GM23338 (cell line): ENCODE results near the gene ZFP64. TPM values are rescaled to one million over a fixed set of nuclear protein-coding genes. Genes with fewer than 3 reads are reported as not detected.

Experiments used
- ATAC-seq: fragments of 200-7000 bp; cut with Tn5 transposase; 3 replicates; pipeline ENCODE4 v1.9.1; 2020
- DNase-seq: peaks from one replicate; pipeline ENCODE4 v3.0.0-alpha.2; 2015; ENCODE audit warnings: low spot score
- H2AFZ ChIP-seq: fragments of 200-600 bp; sonication (generic); 2 replicates; pipeline ENCODE4 v1.8.0; 2016; ENCODE audit warnings: antibody characterized with exemption, mild to moderate bottlenecking, moderate library complexity
- H3F3A ChIP-seq: fragments of 200-600 bp; sonication (generic); replicated peaks from 2 replicates; pipeline ENCODE4 v1.8.0; 2017; ENCODE audit warnings: antibody characterized with exemption, mixed run types, low read depth
- H3K27ac ChIP-seq: fragments of 200-600 bp; sonication (generic); 2 replicates; pipeline ENCODE4 v1.6.1; 2016; ENCODE audit warnings: low read depth
- H3K27me3 ChIP-seq: fragments of 200-600 bp; sonication (generic); 2 replicates; pipeline ENCODE4 v1.8.0; 2016; ENCODE audit warnings: mild to moderate bottlenecking, mixed run types, moderate library complexity; ENCODE audit not compliant: insufficient read depth
- H3K36me3 ChIP-seq: fragments of 200-600 bp; sonication (generic); 2 replicates; pipeline ENCODE4 v1.8.0; 2016; ENCODE audit warnings: mild to moderate bottlenecking; ENCODE audit not compliant: insufficient read depth
- H3K4me1 ChIP-seq: fragments of 200-600 bp; sonication (generic); 2 replicates; pipeline ENCODE4 v1.8.0; 2016; ENCODE audit warnings: mild to moderate bottlenecking, moderate library complexity; ENCODE audit not compliant: insufficient read depth
- H3K4me2 ChIP-seq: fragments of 200-600 bp; sonication (generic); 2 replicates; pipeline ENCODE4 v1.7.1; 2017; ENCODE audit warnings: mixed run types
- H3K4me3 ChIP-seq: fragments of 200-600 bp; sonication (generic); 2 replicates; pipeline ENCODE4 v1.6.1; 2016; ENCODE audit warnings: mixed run types
- H3K79me2 ChIP-seq: fragments of 200-600 bp; sonication (generic); replicated peaks from 2 replicates; pipeline ENCODE4 v1.8.0; 2017; ENCODE audit warnings: mild to moderate bottlenecking; ENCODE audit not compliant: insufficient read depth
- H3K9me2 ChIP-seq: fragments of 200-600 bp; sonication (generic); 2 replicates; pipeline ENCODE4 v1.8.0; 2017; ENCODE audit not compliant: insufficient read depth
- H4K20me1 ChIP-seq: fragments of 200-600 bp; sonication (generic); replicated peaks from 2 replicates; pipeline ENCODE4 v1.8.0; 2017; ENCODE audit warnings: mild to moderate bottlenecking; ENCODE audit not compliant: insufficient read depth
- H3K27ac Mint-ChIP-seq: 2 replicates; pipeline ENCODE4 v1.8.0; 2020; ENCODE audit warnings: inconsistent platforms, mild to moderate bottlenecking, moderate library complexity, mixed read lengths
- H3K27me3 Mint-ChIP-seq: 3 replicates; pipeline ENCODE4 v1.8.0; 2022; ENCODE audit warnings: low read depth, mild to moderate bottlenecking, moderate library complexity, mixed read lengths, inconsistent platforms; ENCODE audit not compliant: insufficient read depth, poor library complexity
- H3K36me3 Mint-ChIP-seq: 3 replicates; pipeline ENCODE4 v1.8.0; 2021; ENCODE audit warnings: low read depth, mild to moderate bottlenecking, inconsistent platforms, moderate library complexity, mixed read lengths
- H3K4me1 Mint-ChIP-seq: 3 replicates; pipeline ENCODE4 v1.8.0; 2020; ENCODE audit warnings: mild to moderate bottlenecking, inconsistent platforms, mixed read lengths
- H3K4me3 Mint-ChIP-seq: 3 replicates; pipeline ENCODE4 v1.8.0; 2021; ENCODE audit warnings: moderate library complexity, mild to moderate bottlenecking, inconsistent platforms, mixed read lengths
- H3K9me3 Mint-ChIP-seq: 3 replicates; pipeline ENCODE4 v1.8.0; 2020; ENCODE audit warnings: moderate library complexity, mild to moderate bottlenecking, inconsistent platforms, mixed read lengths
- CREB1 ChIP-seq: fragments of 250-450 bp; sonication (Bioruptor Pico); IDR thresholded peaks from 2 replicates; pipeline ENCODE4 v1.5.0; 2020; ENCODE audit warnings: low read depth, mild to moderate bottlenecking, moderate library complexity
- CTCF ChIP-seq, 2 experiments: fragments of 200-600 bp in 1 of 2; sonication (generic) in 1 of 2; conservative IDR thresholded peaks; 2 replicates each; pipeline versions ENCODE4 v1.5.1 to v1.6.1; 2016 to 2017; ENCODE audit warnings: antibody characterized with exemption in 2 of 2, low read depth in 2 of 2, mild to moderate bottlenecking in 2 of 2, moderate library complexity in 1 of 2
- EZH2 ChIP-seq: fragments of 200-600 bp; sonication (generic); IDR thresholded peaks from one replicate; pipeline ENCODE4 v1.8.0; 2017; ENCODE audit warnings: antibody characterized with exemption, mild to moderate bottlenecking, low read depth; ENCODE audit not compliant: unreplicated experiment
- EZH2phosphoT487 ChIP-seq: fragments of 200-600 bp; sonication (generic); IDR thresholded peaks from one replicate; pipeline ENCODE4 v1.8.1; 2018; ENCODE audit warnings: antibody characterized with exemption; ENCODE audit not compliant: unreplicated experiment
- JUNB ChIP-seq: IDR thresholded peaks from one replicate; pipeline ENCODE4 v1.6.1; 2016; ENCODE audit warnings: antibody characterized with exemption; ENCODE audit not compliant: unreplicated experiment
- NANOG ChIP-seq: IDR thresholded peaks from 2 replicates; pipeline ENCODE4 v1.6.1; 2016; ENCODE audit warnings: antibody characterized with exemption, borderline replicate concordance
- POLR2AphosphoS5 ChIP-seq: IDR thresholded peaks from 2 replicates; pipeline ENCODE4 v1.6.1; 2016; ENCODE audit warnings: antibody characterized with exemption, low read depth
- STAT1 ChIP-seq: IDR thresholded peaks from one replicate; pipeline ENCODE4 v1.6.1; 2016; ENCODE audit warnings: antibody characterized with exemption; ENCODE audit not compliant: unreplicated experiment
- ZNF114 ChIP-seq: fragments of 250-450 bp; sonication (Bioruptor Pico); IDR thresholded peaks from 2 replicates; pipeline ENCODE4 v1.5.0; 2020; ENCODE audit warnings: mild to moderate bottlenecking, moderate library complexity
- ZNF331 ChIP-seq: fragments of 250-450 bp; sonication (Bioruptor Pico); IDR thresholded peaks from 2 replicates; pipeline ENCODE4 v1.5.0; 2020; ENCODE audit warnings: low read depth, mild to moderate bottlenecking, moderate library complexity
- ZNF462 ChIP-seq: fragments of 250-450 bp; sonication (Bioruptor Pico); IDR thresholded peaks from 2 replicates; pipeline ENCODE4 v1.5.0; 2020; ENCODE audit warnings: mild to moderate bottlenecking, moderate library complexity
- polyA plus RNA-seq: library from polyadenylated mRNA; unstranded; fragments of >200 nt; fragmentation: Nextera tagmentation; extraction: Ambion mirVana; gene quantifications from 2 replicates; pipeline ENCODE4 v1.2.1, GENCODE V29; 2016
- total RNA-seq: library from RNA; depleted of rRNA; stranded (reverse); fragments of >200 nt; shearing (Covaris generic); gene quantifications from 2 replicates; pipeline ENCODE4 v1.2.3, GENCODE V29; 2014
- TF ChIP-seq, protein P1 (sequence below): IDR thresholded peaks from one replicate; pipeline ENCODE4 v1.6.1; 2018; ENCODE audit warnings: antibody characterized with exemption; ENCODE audit not compliant: unreplicated experiment
- TF ChIP-seq, protein P2 (sequence below): IDR thresholded peaks from 2 replicates; pipeline ENCODE4 v1.6.1; 2016; ENCODE audit warnings: antibody characterized with exemption

Gene ZFP64
- total and polyA plus RNA-seq, 2 experiments from 2014 or later, result 9.6 to 30.4 TPM

- no peaks in the 10 kb centered on the region for H4K20me1 ChIP-seq
- peaks cover 10% of the 10 kb centered on the region; the same call in 2 of the 3 replicates for H3K36me3 Mint-ChIP-seq
- DNase-seq (no peak), ATAC-seq (no peak)
- H3F3A ChIP-seq, result no peaks in the 10 kb centered on the region
- no peak overlapping the region for H3K4me3 ChIP-seq
- no peak overlapping the region for H3K27ac ChIP-seq
- peaks cover 3% of the 10 kb centered on the region; the same call in 1 of the 3 replicates for H3K9me3 Mint-ChIP-seq
- no peak overlapping the region for H3K4me3 Mint-ChIP-seq
- H3K4me1 Mint-ChIP-seq, result no peaks in the 10 kb centered on the region
- no peaks in the 10 kb centered on the region for H3K4me1 ChIP-seq
- no peak overlapping the region for H3K4me2 ChIP-seq
- TF ChIP-seq POLR2AphosphoS5 (no peak), CTCF (conservative IDR thresholded peaks at IDR 0.05; ENCODE audit: low read depth in 2 of 2) (no peak), ZNF462 (no peak), ZNF114 (CRISPR knock-in tag) (no peak), JUNB (no peak), CREB1 (no peak), ZNF331 (no peak), EZH2 (no peak), STAT1 (no peak), NANOG (no peak), EZH2phosphoT487 (no peak)
- TF ChIP-seq, protein P1, sequence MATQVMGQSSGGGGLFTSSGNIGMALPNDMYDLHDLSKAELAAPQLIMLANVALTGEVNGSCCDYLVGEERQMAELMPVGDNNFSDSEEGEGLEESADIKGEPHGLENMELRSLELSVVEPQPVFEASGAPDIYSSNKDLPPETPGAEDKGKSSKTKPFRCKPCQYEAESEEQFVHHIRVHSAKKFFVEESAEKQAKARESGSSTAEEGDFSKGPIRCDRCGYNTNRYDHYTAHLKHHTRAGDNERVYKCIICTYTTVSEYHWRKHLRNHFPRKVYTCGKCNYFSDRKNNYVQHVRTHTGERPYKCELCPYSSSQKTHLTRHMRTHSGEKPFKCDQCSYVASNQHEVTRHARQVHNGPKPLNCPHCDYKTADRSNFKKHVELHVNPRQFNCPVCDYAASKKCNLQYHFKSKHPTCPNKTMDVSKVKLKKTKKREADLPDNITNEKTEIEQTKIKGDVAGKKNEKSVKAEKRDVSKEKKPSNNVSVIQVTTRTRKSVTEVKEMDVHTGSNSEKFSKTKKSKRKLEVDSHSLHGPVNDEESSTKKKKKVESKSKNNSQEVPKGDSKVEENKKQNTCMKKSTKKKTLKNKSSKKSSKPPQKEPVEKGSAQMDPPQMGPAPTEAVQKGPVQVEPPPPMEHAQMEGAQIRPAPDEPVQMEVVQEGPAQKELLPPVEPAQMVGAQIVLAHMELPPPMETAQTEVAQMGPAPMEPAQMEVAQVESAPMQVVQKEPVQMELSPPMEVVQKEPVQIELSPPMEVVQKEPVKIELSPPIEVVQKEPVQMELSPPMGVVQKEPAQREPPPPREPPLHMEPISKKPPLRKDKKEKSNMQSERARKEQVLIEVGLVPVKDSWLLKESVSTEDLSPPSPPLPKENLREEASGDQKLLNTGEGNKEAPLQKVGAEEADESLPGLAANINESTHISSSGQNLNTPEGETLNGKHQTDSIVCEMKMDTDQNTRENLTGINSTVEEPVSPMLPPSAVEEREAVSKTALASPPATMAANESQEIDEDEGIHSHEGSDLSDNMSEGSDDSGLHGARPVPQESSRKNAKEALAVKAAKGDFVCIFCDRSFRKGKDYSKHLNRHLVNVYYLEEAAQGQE, result no peak
- TF ChIP-seq, protein P2, sequence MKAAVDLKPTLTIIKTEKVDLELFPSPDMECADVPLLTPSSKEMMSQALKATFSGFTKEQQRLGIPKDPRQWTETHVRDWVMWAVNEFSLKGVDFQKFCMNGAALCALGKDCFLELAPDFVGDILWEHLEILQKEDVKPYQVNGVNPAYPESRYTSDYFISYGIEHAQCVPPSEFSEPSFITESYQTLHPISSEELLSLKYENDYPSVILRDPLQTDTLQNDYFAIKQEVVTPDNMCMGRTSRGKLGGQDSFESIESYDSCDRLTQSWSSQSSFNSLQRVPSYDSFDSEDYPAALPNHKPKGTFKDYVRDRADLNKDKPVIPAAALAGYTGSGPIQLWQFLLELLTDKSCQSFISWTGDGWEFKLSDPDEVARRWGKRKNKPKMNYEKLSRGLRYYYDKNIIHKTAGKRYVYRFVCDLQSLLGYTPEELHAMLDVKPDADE, result no peak
- no peak overlapping the region for H3K27ac Mint-ChIP-seq
- H3K79me2 ChIP-seq, result no peaks in the 10 kb centered on the region
- no peaks in the 10 kb centered on the region for H3K27me3 ChIP-seq
- H3K36me3 ChIP-seq, result no peaks in the 10 kb centered on the region
- no peaks in the 10 kb centered on the region; the same call in 1 of the 2 replicates for H3K9me2 ChIP-seq
- no peak overlapping the region for H2AFZ ChIP-seq
- peaks cover 2% of the 10 kb centered on the region for H3K27me3 Mint-ChIP-seq
These were observed 51.6 kb downstream of the ZFP64 start for GRCh38 chr20:52139986-52140385.
